WTC11 (cell line): ENCODE results near the gene FETUB. TPM values are rescaled to one million over a fixed set of nuclear protein-coding genes. Genes with fewer than 3 reads are reported as not detected.

ENCODE experiments used
- ATAC-seq: fragments of 200-7000 bp; cut with Tn5 transposase; 2 replicates; pipeline ENCODE4 v1.10.0; 2021; ENCODE audit warnings: mild to moderate bottlenecking, moderate library complexity
- CTCF ChIA-PET: fragments of 300-600 bp; sonication (Branson Sonifier 250); formaldehyde crosslinking; loops from one replicate; lab custom pipeline; 2021; ENCODE audit warnings: antibody characterized with exemption; lab: Charles Lee
- POLR2A ChIA-PET: fragments of 350-600 bp; sonication (Branson Sonifier 250); formaldehyde crosslinking; loops from one replicate; lab custom pipeline; 2021; ENCODE audit warnings: antibody characterized with exemption; lab: Charles Lee
- DNase-seq: peaks from one replicate; pipeline ENCODE4 v3.0.0; 2021; ENCODE audit warnings: low spot score
- H3K27ac Mint-ChIP-seq: 2 replicates; pipeline ENCODE4 v1.8.0; 2021; ENCODE audit warnings: mixed read lengths
- H3K27me3 Mint-ChIP-seq: 2 replicates; pipeline ENCODE4 v1.8.0; 2021; ENCODE audit warnings: low read depth, mild to moderate bottlenecking, moderate library complexity, mixed read lengths
- H3K36me3 Mint-ChIP-seq: 2 replicates; pipeline ENCODE4 v1.8.0; 2021; ENCODE audit warnings: mixed read lengths
- H3K4me1 Mint-ChIP-seq: 2 replicates; pipeline ENCODE4 v1.8.0; 2022; ENCODE audit warnings: mixed read lengths
- H3K4me3 Mint-ChIP-seq: 2 replicates; pipeline ENCODE4 v1.8.0; 2021; ENCODE audit warnings: mild to moderate bottlenecking, moderate library complexity, mixed read lengths
- H3K9me3 Mint-ChIP-seq: 2 replicates; pipeline ENCODE4 v1.8.0; 2021; ENCODE audit warnings: mixed read lengths
- FOXJ3 ChIP-seq: sonication (generic); formaldehyde crosslinking; IDR thresholded peaks from 2 replicates; pipeline ENCODE4 v1.9.0; 2021; ENCODE audit warnings: missing genetic modification reagents, mild to moderate bottlenecking, borderline replicate concordance
- IRF2 ChIP-seq: sonication (generic); formaldehyde crosslinking; IDR thresholded peaks from 2 replicates; pipeline ENCODE4 v1.8.0; 2022; ENCODE audit warnings: low read depth, missing genetic modification reagents, borderline replicate concordance
- KAT7 ChIP-seq: sonication (generic); formaldehyde crosslinking; IDR thresholded peaks from 2 replicates; pipeline ENCODE4 v1.8.1; 2023; ENCODE audit warnings: missing genetic modification reagents, mild to moderate bottlenecking, borderline replicate concordance
- NFATC4 ChIP-seq: fragments of 250-450 bp; sonication (Bioruptor Pico); IDR thresholded peaks from 2 replicates; pipeline ENCODE4 v1.9.0; 2021; ENCODE audit warnings: mild to moderate bottlenecking
- NR1H2 ChIP-seq: sonication (generic); formaldehyde crosslinking; IDR thresholded peaks from 2 replicates; pipeline ENCODE4 v1.9.0; 2021; ENCODE audit warnings: mild to moderate bottlenecking, moderate library complexity, missing genetic modification reagents
- NR2C2 ChIP-seq: sonication (generic); formaldehyde crosslinking; IDR thresholded peaks from 2 replicates; pipeline ENCODE4 v1.8.0; 2022; ENCODE audit warnings: mild to moderate bottlenecking, missing genetic modification reagents
- RELA ChIP-seq: sonication (generic); formaldehyde crosslinking; IDR thresholded peaks from 2 replicates; pipeline ENCODE4 v1.8.1; 2022; ENCODE audit warnings: missing genetic modification reagents, mild to moderate bottlenecking, borderline replicate concordance
- ZNF232 ChIP-seq: sonication (generic); formaldehyde crosslinking; IDR thresholded peaks from 2 replicates; pipeline ENCODE4 v1.8.0; 2022; ENCODE audit warnings: mild to moderate bottlenecking, missing genetic modification reagents
- ZNF263 ChIP-seq: sonication (generic); formaldehyde crosslinking; IDR thresholded peaks from 2 replicates; pipeline ENCODE4 v1.8.1; 2022; ENCODE audit warnings: low read depth, mild to moderate bottlenecking, moderate library complexity, missing genetic modification reagents
- ZNF396 ChIP-seq: fragments of 250-450 bp; sonication (Bioruptor Pico); IDR thresholded peaks from 2 replicates; pipeline ENCODE4 v1.8.0; 2021; ENCODE audit warnings: mild to moderate bottlenecking, moderate library complexity, borderline replicate concordance
- ZNF423 ChIP-seq: fragments of 250-450 bp; sonication (Bioruptor Pico); IDR thresholded peaks from 2 replicates; pipeline ENCODE4 v2.1.2; 2022; ENCODE audit warnings: mild to moderate bottlenecking, moderate library complexity
- total RNA-seq: library from RNA; stranded (reverse); gene quantifications from 3 replicates; pipeline ENCODE4 v1.2.3, GENCODE V29; 2021
- TF ChIP-seq, protein P1 (sequence below): fragments of 250-450 bp; sonication (Bioruptor Pico); conservative IDR thresholded peaks from 2 replicates; pipeline ENCODE4 v1.9.0; 2021; ENCODE audit warnings: mild to moderate bottlenecking
- TF ChIP-seq, protein P2 (sequence below): sonication (generic); formaldehyde crosslinking; IDR thresholded peaks from 2 replicates; pipeline ENCODE4 v1.8.0; 2023; ENCODE audit warnings: missing genetic modification reagents, mild to moderate bottlenecking, borderline replicate concordance
- TF ChIP-seq, protein P3 (sequence below): sonication (generic); formaldehyde crosslinking; IDR thresholded peaks from 2 replicates; pipeline ENCODE4 v1.8.0; 2022; ENCODE audit warnings: mild to moderate bottlenecking, missing genetic modification reagents
- TF ChIP-seq, protein P4 (sequence below): sonication (generic); formaldehyde crosslinking; IDR thresholded peaks from 2 replicates; pipeline ENCODE4 v1.8.1; 2023; ENCODE audit warnings: mild to moderate bottlenecking, missing genetic modification reagents, moderate library complexity
- TF ChIP-seq, protein P5 (sequence below): sonication (generic); formaldehyde crosslinking; IDR thresholded peaks from 2 replicates; pipeline ENCODE4 v1.8.1; 2023; ENCODE audit warnings: mild to moderate bottlenecking, missing genetic modification reagents

The FETUB gene
- total RNA-seq, 1 experiment from 2014 or later = not detected

DNA sequence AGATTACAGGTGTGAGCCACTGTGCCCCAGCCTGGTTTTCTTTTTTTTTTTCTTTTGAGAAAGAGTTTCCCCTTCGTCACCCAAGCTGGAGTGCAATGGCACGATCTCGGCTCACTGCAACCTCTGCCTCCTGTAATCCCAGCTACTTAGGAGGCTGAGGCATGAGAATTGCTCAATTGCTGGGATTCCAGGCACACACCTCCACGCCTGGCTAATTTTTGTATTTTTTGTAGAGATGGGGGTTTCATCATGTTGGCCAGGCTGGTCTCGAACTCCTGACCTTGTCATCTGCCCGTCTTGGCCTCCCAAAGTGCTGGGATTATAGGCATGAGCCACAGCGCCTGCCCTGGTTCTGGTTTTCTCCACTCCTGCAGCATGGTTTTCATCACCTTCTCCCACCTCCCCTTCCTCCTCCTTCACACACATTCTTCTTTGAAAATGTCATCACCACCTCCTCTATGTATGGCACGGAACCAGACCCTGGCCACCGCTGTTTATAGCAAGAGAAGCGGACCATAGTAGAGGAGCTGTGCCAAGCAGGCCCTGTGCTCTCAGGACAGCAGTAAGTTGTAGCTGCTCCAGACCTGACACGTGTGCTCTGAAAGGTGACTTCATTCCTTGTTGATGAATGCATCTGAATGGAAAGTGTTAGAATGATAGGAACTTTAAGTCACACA, 42.0 kb upstream of the FETUB start:
- TF ChIP-seq, protein P1, sequence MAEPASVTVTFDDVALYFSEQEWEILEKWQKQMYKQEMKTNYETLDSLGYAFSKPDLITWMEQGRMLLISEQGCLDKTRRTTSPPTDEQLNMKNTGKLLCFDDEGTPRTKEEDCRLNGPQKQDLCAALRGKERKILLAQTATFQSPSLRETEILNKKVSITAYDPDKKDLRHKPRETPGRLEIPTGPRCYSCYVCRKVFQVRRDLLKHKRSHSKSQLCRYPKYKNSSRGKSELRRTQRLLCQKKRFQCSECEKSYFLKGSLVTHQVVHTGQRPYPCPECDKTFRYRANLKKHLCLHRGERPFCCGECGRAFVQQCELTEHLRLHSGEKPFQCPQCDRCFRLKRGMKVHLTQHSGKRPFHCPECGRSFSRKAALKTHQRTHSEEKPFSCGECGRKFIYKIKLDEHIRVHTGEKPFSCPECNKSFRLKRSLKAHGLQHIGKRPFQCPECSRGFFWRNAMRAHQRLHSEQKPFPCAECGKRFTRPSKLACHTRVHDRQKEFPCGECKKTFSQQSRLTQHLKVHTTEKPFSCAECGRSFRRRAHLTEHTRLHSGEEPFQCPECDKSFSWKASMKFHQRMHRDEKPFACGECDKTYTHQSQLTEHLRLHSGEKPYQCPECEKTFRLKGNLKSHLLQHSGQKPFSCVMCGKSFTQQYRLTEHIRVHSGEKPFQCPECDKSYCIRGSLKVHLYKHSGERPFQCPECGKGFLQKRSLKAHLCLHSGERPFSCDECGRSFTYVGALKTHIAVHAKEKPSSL (CRISPR knock-in tag) = no peak
- TF ChIP-seq, protein P2, sequence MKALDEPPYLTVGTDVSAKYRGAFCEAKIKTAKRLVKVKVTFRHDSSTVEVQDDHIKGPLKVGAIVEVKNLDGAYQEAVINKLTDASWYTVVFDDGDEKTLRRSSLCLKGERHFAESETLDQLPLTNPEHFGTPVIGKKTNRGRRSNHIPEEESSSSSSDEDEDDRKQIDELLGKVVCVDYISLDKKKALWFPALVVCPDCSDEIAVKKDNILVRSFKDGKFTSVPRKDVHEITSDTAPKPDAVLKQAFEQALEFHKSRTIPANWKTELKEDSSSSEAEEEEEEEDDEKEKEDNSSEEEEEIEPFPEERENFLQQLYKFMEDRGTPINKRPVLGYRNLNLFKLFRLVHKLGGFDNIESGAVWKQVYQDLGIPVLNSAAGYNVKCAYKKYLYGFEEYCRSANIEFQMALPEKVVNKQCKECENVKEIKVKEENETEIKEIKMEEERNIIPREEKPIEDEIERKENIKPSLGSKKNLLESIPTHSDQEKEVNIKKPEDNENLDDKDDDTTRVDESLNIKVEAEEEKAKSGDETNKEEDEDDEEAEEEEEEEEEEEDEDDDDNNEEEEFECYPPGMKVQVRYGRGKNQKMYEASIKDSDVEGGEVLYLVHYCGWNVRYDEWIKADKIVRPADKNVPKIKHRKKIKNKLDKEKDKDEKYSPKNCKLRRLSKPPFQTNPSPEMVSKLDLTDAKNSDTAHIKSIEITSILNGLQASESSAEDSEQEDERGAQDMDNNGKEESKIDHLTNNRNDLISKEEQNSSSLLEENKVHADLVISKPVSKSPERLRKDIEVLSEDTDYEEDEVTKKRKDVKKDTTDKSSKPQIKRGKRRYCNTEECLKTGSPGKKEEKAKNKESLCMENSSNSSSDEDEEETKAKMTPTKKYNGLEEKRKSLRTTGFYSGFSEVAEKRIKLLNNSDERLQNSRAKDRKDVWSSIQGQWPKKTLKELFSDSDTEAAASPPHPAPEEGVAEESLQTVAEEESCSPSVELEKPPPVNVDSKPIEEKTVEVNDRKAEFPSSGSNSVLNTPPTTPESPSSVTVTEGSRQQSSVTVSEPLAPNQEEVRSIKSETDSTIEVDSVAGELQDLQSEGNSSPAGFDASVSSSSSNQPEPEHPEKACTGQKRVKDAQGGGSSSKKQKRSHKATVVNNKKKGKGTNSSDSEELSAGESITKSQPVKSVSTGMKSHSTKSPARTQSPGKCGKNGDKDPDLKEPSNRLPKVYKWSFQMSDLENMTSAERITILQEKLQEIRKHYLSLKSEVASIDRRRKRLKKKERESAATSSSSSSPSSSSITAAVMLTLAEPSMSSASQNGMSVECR = no peak
- TF ChIP-seq NR2C2 (no peak), NFATC4 (CRISPR knock-in tag) (no peak)
- TF ChIP-seq, protein P3, sequence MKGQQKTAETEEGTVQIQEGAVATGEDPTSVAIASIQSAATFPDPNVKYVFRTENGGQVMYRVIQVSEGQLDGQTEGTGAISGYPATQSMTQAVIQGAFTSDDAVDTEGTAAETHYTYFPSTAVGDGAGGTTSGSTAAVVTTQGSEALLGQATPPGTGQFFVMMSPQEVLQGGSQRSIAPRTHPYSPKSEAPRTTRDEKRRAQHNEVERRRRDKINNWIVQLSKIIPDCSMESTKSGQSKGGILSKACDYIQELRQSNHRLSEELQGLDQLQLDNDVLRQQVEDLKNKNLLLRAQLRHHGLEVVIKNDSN (CRISPR knock-in tag) = no peak
- TF ChIP-seq, protein P4, sequence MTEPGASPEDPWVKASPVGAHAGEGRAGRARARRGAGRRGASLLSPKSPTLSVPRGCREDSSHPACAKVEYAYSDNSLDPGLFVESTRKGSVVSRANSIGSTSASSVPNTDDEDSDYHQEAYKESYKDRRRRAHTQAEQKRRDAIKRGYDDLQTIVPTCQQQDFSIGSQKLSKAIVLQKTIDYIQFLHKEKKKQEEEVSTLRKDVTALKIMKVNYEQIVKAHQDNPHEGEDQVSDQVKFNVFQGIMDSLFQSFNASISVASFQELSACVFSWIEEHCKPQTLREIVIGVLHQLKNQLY = no peak
- Mint-ChIP-seq H3K9me3 (no peaks in the 10 kb centered on the region), H3K4me1 (peaks cover 6% of the 10 kb centered on the region), H3K36me3 (no peaks in the 10 kb centered on the region), H3K4me3 (no peak overlapping the region), H3K27me3 (peaks cover 6% of the 10 kb centered on the region; the same call in 1 of the 2 replicates), H3K27ac (no peak overlapping the region)
- no peak for ATAC-seq
- ChIA-PET POLR2A (no interaction called here), CTCF (interaction anchor here (3.0 to 10.5 kb wide), 2 partner anchors 16 to 18 kb away, joined by 31 to 87 read pairs; partner anchors contain the start of gene AHSG)
- no peak for DNase-seq

DNA sequence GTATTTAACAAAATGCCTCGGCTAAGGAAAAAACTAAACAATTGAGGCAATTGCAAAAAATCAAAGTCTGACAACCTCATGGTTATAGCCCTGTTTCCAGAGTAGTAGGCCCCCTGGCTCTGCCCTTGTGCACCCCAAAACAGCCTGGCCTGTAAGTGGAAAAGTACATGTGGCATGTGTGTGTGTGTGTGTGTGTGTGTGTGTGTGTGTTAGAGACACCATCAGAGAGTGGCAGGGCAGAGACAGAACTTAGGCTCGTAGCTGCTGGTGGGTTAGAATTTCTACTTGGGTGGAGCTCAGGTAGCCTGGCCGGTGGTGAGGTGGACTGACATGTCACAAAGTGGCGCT, 41.4 kb upstream of the FETUB start:
- Mint-ChIP-seq H3K4me1 (peaks cover 6% of the 10 kb centered on the region), H3K36me3 (no peaks in the 10 kb centered on the region), H3K9me3 (no peaks in the 10 kb centered on the region)
- ATAC-seq = no peak
- DNase-seq = no peak
- TF ChIP-seq, protein P5, sequence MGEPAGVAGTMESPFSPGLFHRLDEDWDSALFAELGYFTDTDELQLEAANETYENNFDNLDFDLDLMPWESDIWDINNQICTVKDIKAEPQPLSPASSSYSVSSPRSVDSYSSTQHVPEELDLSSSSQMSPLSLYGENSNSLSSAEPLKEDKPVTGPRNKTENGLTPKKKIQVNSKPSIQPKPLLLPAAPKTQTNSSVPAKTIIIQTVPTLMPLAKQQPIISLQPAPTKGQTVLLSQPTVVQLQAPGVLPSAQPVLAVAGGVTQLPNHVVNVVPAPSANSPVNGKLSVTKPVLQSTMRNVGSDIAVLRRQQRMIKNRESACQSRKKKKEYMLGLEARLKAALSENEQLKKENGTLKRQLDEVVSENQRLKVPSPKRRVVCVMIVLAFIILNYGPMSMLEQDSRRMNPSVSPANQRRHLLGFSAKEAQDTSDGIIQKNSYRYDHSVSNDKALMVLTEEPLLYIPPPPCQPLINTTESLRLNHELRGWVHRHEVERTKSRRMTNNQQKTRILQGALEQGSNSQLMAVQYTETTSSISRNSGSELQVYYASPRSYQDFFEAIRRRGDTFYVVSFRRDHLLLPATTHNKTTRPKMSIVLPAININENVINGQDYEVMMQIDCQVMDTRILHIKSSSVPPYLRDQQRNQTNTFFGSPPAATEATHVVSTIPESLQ (CRISPR knock-in tag) = no peak
- TF ChIP-seq ZNF396 (CRISPR knock-in tag) (no peak), RELA (CRISPR knock-in tag) (no peak), IRF2 (no peak), ZNF263 (CRISPR knock-in tag) (no peak), KAT7 (CRISPR knock-in tag) (no peak), ZNF232 (CRISPR knock-in tag) (no peak), NR1H2 (CRISPR knock-in tag) (no peak), ZNF423 (CRISPR knock-in tag) (no peak), FOXJ3 (CRISPR knock-in tag) (no peak)
- TF ChIP-seq, all 79 proteins: peak for 0
- CTCF ChIA-PET = interaction anchor here (10.5 kb wide), 1 partner anchor 15 kb away, joined by 87 read pairs; the partner anchor contains the start of gene AHSG
- Mint-ChIP-seq H3K27me3 (peaks cover 6% of the 10 kb centered on the region; the same call in 1 of the 2 replicates), H3K27ac (no peak overlapping the region), H3K4me3 (no peak overlapping the region)
- POLR2A ChIA-PET = no interaction called here
